GM23338 (cell line): ENCODE results near the gene MESP2. TPM values are rescaled to one million over a fixed set of nuclear protein-coding genes. Genes with fewer than 3 reads are reported as not detected.

Source experiments
- ATAC-seq: fragments of 200-7000 bp; cut with Tn5 transposase; 3 replicates; pipeline ENCODE4 v1.9.1; 2020
- DNase-seq: peaks from one replicate; pipeline ENCODE4 v3.0.0-alpha.2; 2015; ENCODE audit warnings: low spot score
- H2AFZ ChIP-seq: fragments of 200-600 bp; sonication (generic); 2 replicates; pipeline ENCODE4 v1.8.0; 2016; ENCODE audit warnings: antibody characterized with exemption, mild to moderate bottlenecking, moderate library complexity
- H3F3A ChIP-seq: fragments of 200-600 bp; sonication (generic); replicated peaks from 2 replicates; pipeline ENCODE4 v1.8.0; 2017; ENCODE audit warnings: antibody characterized with exemption, mixed run types, low read depth
- H3K27ac ChIP-seq: fragments of 200-600 bp; sonication (generic); 2 replicates; pipeline ENCODE4 v1.6.1; 2016; ENCODE audit warnings: low read depth
- H3K27me3 ChIP-seq: fragments of 200-600 bp; sonication (generic); 2 replicates; pipeline ENCODE4 v1.8.0; 2016; ENCODE audit warnings: mild to moderate bottlenecking, mixed run types, moderate library complexity; ENCODE audit not compliant: insufficient read depth
- H3K36me3 ChIP-seq: fragments of 200-600 bp; sonication (generic); 2 replicates; pipeline ENCODE4 v1.8.0; 2016; ENCODE audit warnings: mild to moderate bottlenecking; ENCODE audit not compliant: insufficient read depth
- H3K4me1 ChIP-seq: fragments of 200-600 bp; sonication (generic); 2 replicates; pipeline ENCODE4 v1.8.0; 2016; ENCODE audit warnings: mild to moderate bottlenecking, moderate library complexity; ENCODE audit not compliant: insufficient read depth
- H3K4me2 ChIP-seq: fragments of 200-600 bp; sonication (generic); 2 replicates; pipeline ENCODE4 v1.7.1; 2017; ENCODE audit warnings: mixed run types
- H3K4me3 ChIP-seq: fragments of 200-600 bp; sonication (generic); 2 replicates; pipeline ENCODE4 v1.6.1; 2016; ENCODE audit warnings: mixed run types
- H3K79me2 ChIP-seq: fragments of 200-600 bp; sonication (generic); replicated peaks from 2 replicates; pipeline ENCODE4 v1.8.0; 2017; ENCODE audit warnings: mild to moderate bottlenecking; ENCODE audit not compliant: insufficient read depth
- H3K9me2 ChIP-seq: fragments of 200-600 bp; sonication (generic); 2 replicates; pipeline ENCODE4 v1.8.0; 2017; ENCODE audit not compliant: insufficient read depth
- H4K20me1 ChIP-seq: fragments of 200-600 bp; sonication (generic); replicated peaks from 2 replicates; pipeline ENCODE4 v1.8.0; 2017; ENCODE audit warnings: mild to moderate bottlenecking; ENCODE audit not compliant: insufficient read depth
- H3K27ac Mint-ChIP-seq: 2 replicates; pipeline ENCODE4 v1.8.0; 2020; ENCODE audit warnings: inconsistent platforms, mild to moderate bottlenecking, moderate library complexity, mixed read lengths
- H3K27me3 Mint-ChIP-seq: 3 replicates; pipeline ENCODE4 v1.8.0; 2022; ENCODE audit warnings: low read depth, mild to moderate bottlenecking, moderate library complexity, mixed read lengths, inconsistent platforms; ENCODE audit not compliant: insufficient read depth, poor library complexity
- H3K36me3 Mint-ChIP-seq: 3 replicates; pipeline ENCODE4 v1.8.0; 2021; ENCODE audit warnings: low read depth, mild to moderate bottlenecking, inconsistent platforms, moderate library complexity, mixed read lengths
- H3K4me1 Mint-ChIP-seq: 3 replicates; pipeline ENCODE4 v1.8.0; 2020; ENCODE audit warnings: mild to moderate bottlenecking, inconsistent platforms, mixed read lengths
- H3K4me3 Mint-ChIP-seq: 3 replicates; pipeline ENCODE4 v1.8.0; 2021; ENCODE audit warnings: moderate library complexity, mild to moderate bottlenecking, inconsistent platforms, mixed read lengths
- H3K9me3 Mint-ChIP-seq: 3 replicates; pipeline ENCODE4 v1.8.0; 2020; ENCODE audit warnings: moderate library complexity, mild to moderate bottlenecking, inconsistent platforms, mixed read lengths
- CREB1 ChIP-seq: fragments of 250-450 bp; sonication (Bioruptor Pico); IDR thresholded peaks from 2 replicates; pipeline ENCODE4 v1.5.0; 2020; ENCODE audit warnings: low read depth, mild to moderate bottlenecking, moderate library complexity
- JUNB ChIP-seq: IDR thresholded peaks from one replicate; pipeline ENCODE4 v1.6.1; 2016; ENCODE audit warnings: antibody characterized with exemption; ENCODE audit not compliant: unreplicated experiment
- NANOG ChIP-seq: IDR thresholded peaks from 2 replicates; pipeline ENCODE4 v1.6.1; 2016; ENCODE audit warnings: antibody characterized with exemption, borderline replicate concordance
- POLR2AphosphoS5 ChIP-seq: IDR thresholded peaks from 2 replicates; pipeline ENCODE4 v1.6.1; 2016; ENCODE audit warnings: antibody characterized with exemption, low read depth
- polyA plus RNA-seq: library from polyadenylated mRNA; unstranded; fragments of >200 nt; fragmentation: Nextera tagmentation; extraction: Ambion mirVana; gene quantifications from 2 replicates; pipeline ENCODE4 v1.2.1, GENCODE V29; 2016
- total RNA-seq: library from RNA; depleted of rRNA; stranded (reverse); fragments of >200 nt; shearing (Covaris generic); gene quantifications from 2 replicates; pipeline ENCODE4 v1.2.3, GENCODE V29; 2014
- TF ChIP-seq, protein P1 (sequence below): fragments of 250-450 bp; sonication (Bioruptor Pico); IDR thresholded peaks from 2 replicates; pipeline ENCODE4 v1.5.0; 2020; ENCODE audit warnings: mild to moderate bottlenecking, moderate library complexity

The MESP2 gene
- total and polyA plus RNA-seq, 2 experiments from 2014 or later = 0.24 to 1.3 TPM

DNA sequence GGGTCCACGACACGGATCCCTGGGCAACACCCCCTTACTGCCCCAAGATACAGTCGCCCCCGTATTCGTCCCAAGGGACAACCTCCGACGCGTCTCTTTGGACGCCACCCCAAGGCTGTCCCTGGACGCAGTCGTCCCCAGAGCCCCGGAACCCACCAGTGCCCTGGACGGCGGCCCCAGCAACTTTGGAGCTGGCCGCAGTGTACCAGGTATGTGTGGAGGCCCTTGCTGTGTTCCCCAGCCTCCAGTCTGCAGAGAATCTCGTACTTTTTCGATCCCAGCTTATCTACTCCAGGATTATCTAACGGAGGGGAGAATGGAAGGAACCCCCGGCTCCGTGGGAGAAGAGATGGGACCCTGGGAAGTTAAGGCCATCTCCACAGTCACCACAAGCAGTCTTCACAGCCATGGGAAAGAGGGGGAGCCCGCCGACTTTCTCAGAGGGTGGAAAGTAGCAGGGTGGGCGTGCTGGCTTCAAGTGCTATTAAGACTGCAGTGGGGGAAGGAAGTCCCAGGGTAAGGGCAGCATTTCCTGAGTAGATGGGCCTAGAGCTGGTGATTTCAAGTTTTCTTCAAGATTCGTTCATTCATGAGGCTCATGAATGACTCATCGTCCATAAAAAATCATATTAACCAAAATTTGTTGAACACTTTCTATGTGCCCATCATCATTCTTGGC lies 1.1 kb downstream of the MESP2 start (continued):
- TF ChIP-seq, protein P1, sequence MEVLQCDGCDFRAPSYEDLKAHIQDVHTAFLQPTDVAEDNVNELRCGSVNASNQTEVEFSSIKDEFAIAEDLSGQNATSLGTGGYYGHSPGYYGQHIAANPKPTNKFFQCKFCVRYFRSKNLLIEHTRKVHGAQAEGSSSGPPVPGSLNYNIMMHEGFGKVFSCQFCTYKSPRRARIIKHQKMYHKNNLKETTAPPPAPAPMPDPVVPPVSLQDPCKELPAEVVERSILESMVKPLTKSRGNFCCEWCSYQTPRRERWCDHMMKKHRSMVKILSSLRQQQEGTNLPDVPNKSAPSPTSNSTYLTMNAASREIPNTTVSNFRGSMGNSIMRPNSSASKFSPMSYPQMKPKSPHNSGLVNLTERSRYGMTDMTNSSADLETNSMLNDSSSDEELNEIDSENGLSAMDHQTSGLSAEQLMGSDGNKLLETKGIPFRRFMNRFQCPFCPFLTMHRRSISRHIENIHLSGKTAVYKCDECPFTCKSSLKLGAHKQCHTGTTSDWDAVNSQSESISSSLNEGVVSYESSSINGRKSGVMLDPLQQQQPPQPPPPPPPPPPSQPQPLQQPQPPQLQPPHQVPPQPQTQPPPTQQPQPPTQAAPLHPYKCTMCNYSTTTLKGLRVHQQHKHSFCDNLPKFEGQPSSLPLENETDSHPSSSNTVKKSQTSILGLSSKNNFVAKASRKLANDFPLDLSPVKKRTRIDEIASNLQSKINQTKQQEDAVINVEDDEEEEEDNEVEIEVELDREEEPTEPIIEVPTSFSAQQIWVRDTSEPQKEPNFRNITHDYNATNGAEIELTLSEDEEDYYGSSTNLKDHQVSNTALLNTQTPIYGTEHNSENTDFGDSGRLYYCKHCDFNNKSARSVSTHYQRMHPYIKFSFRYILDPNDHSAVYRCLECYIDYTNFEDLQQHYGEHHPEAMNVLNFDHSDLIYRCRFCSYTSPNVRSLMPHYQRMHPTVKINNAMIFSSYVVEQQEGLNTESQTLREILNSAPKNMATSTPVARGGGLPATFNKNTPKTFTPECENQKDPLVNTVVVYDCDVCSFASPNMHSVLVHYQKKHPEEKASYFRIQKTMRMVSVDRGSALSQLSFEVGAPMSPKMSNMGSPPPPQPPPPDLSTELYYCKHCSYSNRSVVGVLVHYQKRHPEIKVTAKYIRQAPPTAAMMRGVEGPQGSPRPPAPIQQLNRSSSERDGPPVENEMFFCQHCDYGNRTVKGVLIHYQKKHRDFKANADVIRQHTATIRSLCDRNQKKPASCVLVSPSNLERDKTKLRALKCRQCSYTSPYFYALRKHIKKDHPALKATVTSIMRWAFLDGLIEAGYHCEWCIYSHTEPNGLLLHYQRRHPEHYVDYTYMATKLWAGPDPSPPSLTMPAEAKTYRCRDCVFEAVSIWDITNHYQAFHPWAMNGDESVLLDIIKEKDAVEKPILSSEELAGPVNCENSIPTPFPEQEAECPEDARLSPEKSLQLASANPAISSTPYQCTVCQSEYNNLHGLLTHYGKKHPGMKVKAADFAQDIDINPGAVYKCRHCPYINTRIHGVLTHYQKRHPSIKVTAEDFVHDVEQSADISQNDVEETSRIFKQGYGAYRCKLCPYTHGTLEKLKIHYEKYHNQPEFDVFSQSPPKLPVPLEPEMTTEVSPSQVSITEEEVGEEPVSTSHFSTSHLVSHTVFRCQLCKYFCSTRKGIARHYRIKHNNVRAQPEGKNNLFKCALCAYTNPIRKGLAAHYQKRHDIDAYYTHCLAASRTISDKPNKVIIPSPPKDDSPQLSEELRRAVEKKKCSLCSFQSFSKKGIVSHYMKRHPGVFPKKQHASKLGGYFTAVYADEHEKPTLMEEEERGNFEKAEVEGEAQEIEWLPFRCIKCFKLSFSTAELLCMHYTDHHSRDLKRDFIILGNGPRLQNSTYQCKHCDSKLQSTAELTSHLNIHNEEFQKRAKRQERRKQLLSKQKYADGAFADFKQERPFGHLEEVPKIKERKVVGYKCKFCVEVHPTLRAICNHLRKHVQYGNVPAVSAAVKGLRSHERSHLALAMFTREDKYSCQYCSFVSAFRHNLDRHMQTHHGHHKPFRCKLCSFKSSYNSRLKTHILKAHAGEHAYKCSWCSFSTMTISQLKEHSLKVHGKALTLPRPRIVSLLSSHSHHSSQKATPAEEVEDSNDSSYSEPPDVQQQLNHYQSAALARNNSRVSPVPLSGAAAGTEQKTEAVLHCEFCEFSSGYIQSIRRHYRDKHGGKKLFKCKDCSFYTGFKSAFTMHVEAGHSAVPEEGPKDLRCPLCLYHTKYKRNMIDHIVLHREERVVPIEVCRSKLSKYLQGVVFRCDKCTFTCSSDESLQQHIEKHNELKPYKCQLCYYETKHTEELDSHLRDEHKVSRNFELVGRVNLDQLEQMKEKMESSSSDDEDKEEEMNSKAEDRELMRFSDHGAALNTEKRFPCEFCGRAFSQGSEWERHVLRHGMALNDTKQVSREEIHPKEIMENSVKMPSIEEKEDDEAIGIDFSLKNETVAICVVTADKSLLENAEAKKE (CRISPR knock-in tag) = no peak
- TF ChIP-seq JUNB (no peak), CREB1 (CRISPR knock-in tag) (no peak), NANOG (no peak)

DNA sequence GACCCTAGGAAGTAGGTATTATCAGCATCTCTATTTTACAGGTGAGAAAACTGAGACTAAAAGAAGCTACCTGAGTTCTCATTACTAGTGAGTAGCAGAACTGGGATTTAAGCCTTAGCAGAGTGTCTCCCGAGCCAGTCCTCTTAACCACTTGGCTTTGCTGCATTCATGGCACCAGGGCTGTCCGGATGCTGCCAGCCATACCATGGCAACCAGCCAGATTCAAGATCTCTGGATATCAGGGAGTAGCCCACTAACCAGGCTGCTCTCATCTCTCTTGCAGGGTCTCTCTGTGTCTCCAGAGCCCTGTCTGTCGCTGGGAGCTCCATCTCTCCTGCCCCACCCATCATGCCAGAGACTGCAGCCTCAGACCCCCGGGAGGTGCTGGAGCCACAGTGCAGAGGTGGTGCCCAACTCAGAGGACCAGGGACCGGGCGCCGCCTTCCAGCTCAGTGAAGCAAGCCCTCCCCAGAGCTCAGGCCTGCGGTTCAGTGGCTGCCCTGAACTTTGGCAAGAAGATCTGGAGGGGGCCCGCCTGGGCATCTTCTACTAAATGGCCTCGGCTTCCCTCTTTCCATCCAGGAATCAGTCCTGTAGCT lies 1.7 kb downstream of the MESP2 start:
- Histone ChIP-seq H3K36me3 (no peaks in the 10 kb centered on the region), H3K27me3 (peaks cover 40% of the 10 kb centered on the region), H3K79me2 (no peaks in the 10 kb centered on the region), H3K4me3 (no peak overlapping the region), H3K4me2 (no peak overlapping the region), H4K20me1 (no peaks in the 10 kb centered on the region), H3K4me1 (peaks cover 8% of the 10 kb centered on the region), H3F3A (no peaks in the 10 kb centered on the region), H2AFZ (no peak overlapping the region), H3K27ac (no peak overlapping the region), H3K9me2 (peaks cover 3% of the 10 kb centered on the region; the same call in 1 of the 2 replicates)
- peaks cover 24% of the 10 kb centered on the region for H3K27me3 Mint-ChIP-seq
- TF ChIP-seq, protein P1 (CRISPR knock-in tag) = no peak
- TF ChIP-seq JUNB (no peak), POLR2AphosphoS5 (no peak)
- no peak for ATAC-seq
- no peak for DNase-seq
- H3K4me3 Mint-ChIP-seq = no peak overlapping the region
- H3K36me3 Mint-ChIP-seq = no peaks in the 10 kb centered on the region
- H3K27ac Mint-ChIP-seq = no peak overlapping the region
- peaks cover 6% of the 10 kb centered on the region for H3K4me1 Mint-ChIP-seq
- H3K9me3 Mint-ChIP-seq = no peaks in the 10 kb centered on the region
